HS-27A (cell line): ENCODE data around the gene VAPA.

Experiments
- DNase-seq: peaks from one replicate; pipeline ENCODE4 v3.0.0-alpha.2; 2012; ENCODE audit warnings: low read depth, missing footprints

Gene VAPA

GRCh38 chr18:9914584-9915290, 921 bp downstream of the VAPA start:
- DNase-seq = peak; percentile 58

- no peak for DNase-seq
These were observed 1.7 kb downstream of the VAPA start for GRCh38 chr18:9915291-9916076.

- DNase-seq = no peak
These were observed 2.3 kb downstream of the VAPA start for GRCh38 chr18:9916077-9916639.

GRCh38 chr18:9916808-9917207, 3.0 kb downstream of the VAPA start:
- DNase-seq = no peak

- no peak for DNase-seq
These were observed 4.3 kb downstream of the VAPA start for GRCh38 chr18:9918016-9918680.

- no peak for DNase-seq
These were observed 5.9 kb downstream of the VAPA start for GRCh38 chr18:9919564-9920232.

GRCh38 chr18:9922592-9923311, 8.9 kb downstream of the VAPA start:
- no peak for DNase-seq

GRCh38 chr18:9924371-9924943, 10.6 kb downstream of the VAPA start:
- no peak for DNase-seq

- no peak for DNase-seq
These were observed 11.6 kb downstream of the VAPA start for GRCh38 chr18:9925369-9925768.

- DNase-seq = no peak
These were observed 12.0 kb downstream of the VAPA start for GRCh38 chr18:9925795-9926194.

GRCh38 chr18:9926223-9926894, 12.5 kb downstream of the VAPA start:
- DNase-seq = no peak

- no peak for DNase-seq
These were observed 13.2 kb downstream of the VAPA start for GRCh38 chr18:9926977-9927376.

GRCh38 chr18:9927392-9928063, 13.7 kb downstream of the VAPA start:
- no peak for DNase-seq

GRCh38 chr18:9928646-9929259, 14.9 kb downstream of the VAPA start:
- DNase-seq = no peak

- no peak for DNase-seq
These were observed 16.6 kb downstream of the VAPA start for GRCh38 chr18:9930299-9930884.

- no peak for DNase-seq
These were observed 17.3 kb downstream of the VAPA start for GRCh38 chr18:9931146-9931545.

- DNase-seq = no peak
These were observed 17.9 kb downstream of the VAPA start for GRCh38 chr18:9931678-9932077.

GRCh38 chr18:9933865-9934264, 20.0 kb downstream of the VAPA start:
- no peak for DNase-seq

GRCh38 chr18:9934274-9934673, 20.5 kb downstream of the VAPA start:
- DNase-seq = no peak
